ENCODE results near the gene GFER.

Gene GFER

DNA sequence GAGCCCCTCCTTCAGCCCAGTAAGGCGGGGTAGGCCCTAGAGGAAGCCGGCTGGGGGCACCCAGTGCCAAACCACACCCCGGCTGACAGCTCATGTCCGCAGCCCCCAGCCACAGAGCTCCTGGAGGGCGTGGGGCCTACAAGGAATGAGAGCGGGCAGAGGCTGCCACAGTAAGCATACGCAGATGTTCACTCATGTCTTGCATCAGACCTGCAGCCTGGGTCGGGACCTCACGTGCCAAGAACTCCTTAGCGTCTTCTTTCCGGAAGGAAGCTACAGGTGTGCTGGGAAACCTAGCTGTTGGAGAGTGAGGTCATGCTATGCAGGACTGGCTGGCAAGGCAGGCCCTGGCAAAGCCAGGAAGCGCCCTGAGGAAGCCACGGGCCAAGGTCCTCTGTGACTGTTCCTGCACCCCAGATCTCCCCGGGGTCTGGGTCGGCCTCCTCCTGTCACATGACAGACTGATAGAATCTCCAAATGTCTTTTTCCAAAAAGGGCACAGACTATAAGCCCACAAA is 24.1 kb downstream of the GFER start:
- no peak overlapping the region for H2BK5ac ChIP-seq (ENCODE audit: low read length)
- no CpG with 5 or more reads among the region's 15 CpGs for WGBS, 2 donors (ENCODE audit: extremely low coverage in 2 of 2, insufficient read length in 2 of 2, insufficient replicate concordance in 1 of 2)
- no peaks in the 10 kb centered on the region for H3K27me3 ChIP-seq (ENCODE audit: control insufficient read depth in 3 of 3, insufficient read depth in 3 of 3, low read depth in 1 of 3, low read length in 3 of 3)

GRCh38 chr16:2008631-2009163 is 24.7 kb downstream of the GFER start:
- Histone ChIP-seq H2BK120ac (ENCODE audit: low read depth, low read length) (no peak overlapping the region), H3K27ac (replicated peaks; ENCODE audit: low read length) (no peak overlapping the region), H2AFZ (ENCODE audit: low read length) (peak overlapping the region; percentile 78), H4K8ac (ENCODE audit: low read depth, low read length) (no peak overlapping the region), H3K9ac (ENCODE audit: low read depth, low read length, poor library complexity) (peak overlapping the region; percentile 96), H3K79me1 (ENCODE audit: low read depth, low read length) (peaks cover 34% of the 10 kb centered on the region), H2BK12ac (ENCODE audit: low read length) (no peak overlapping the region), H3K14ac (ENCODE audit: low read length) (peak overlapping the region; percentile 49), H2AK5ac (ENCODE audit: low read depth, low read length) (peak overlapping the region; percentile 11), H3K9me3 (replicated peaks in 1 of 2; ENCODE audit: control insufficient read depth in 2 of 2, insufficient read depth in 1 of 2, low read depth in 1 of 2, low read length in 2 of 2) (no peaks in the 10 kb centered on the region), H3K4ac (ENCODE audit: low read length) (no peak overlapping the region), H3K23ac (ENCODE audit: low read depth, low read length, poor library complexity) (peak overlapping the region; percentile 48), H4K91ac (ENCODE audit: low read depth, low read length, poor library complexity) (no peak overlapping the region), H2BK15ac (ENCODE audit: low read length) (no peak overlapping the region), H3K4me3 (ENCODE audit: low read length in 2 of 2) (peak overlapping the region; percentile 65 to 99), H3K4me1 (ENCODE audit: control insufficient read depth in 2 of 2, insufficient read depth in 1 of 2, low read depth in 1 of 2, low read length in 2 of 2) (peaks cover 25 to 32% of the 10 kb centered on the region in 2 donors), H3K36me3 (replicated peaks in 1 of 2; ENCODE audit: control insufficient read depth in 2 of 2, insufficient read depth in 2 of 2, low read length in 2 of 2) (peaks cover 8 to 19% of the 10 kb centered on the region in 2 donors), H3K4me2 (ENCODE audit: insufficient read depth, low read length, poor library complexity, severe bottlenecking) (peak overlapping the region; percentile 80), H3K27me3 (ENCODE audit: control insufficient read depth in 3 of 3, insufficient read depth in 3 of 3, low read depth in 1 of 3, low read length in 3 of 3) (no peaks in the 10 kb centered on the region), H3K18ac (ENCODE audit: low read length) (peak overlapping the region; percentile 82), H2BK5ac (ENCODE audit: low read length) (no peak overlapping the region)
- no CpG with 5 or more reads among the region's 23 CpGs for WGBS, 2 donors (ENCODE audit: extremely low coverage in 2 of 2, insufficient read length in 2 of 2, insufficient replicate concordance in 1 of 2)
- no peak for DNase-seq (ENCODE audit: low spot score)

More for the DNA sequence above, 24.1 kb downstream of the GFER start:
- Histone ChIP-seq H3K4me3 (ENCODE audit: low read length in 2 of 2) (peak overlapping the region in 1 of 2 donors; percentile 65), H3K23ac (ENCODE audit: low read depth, low read length, poor library complexity) (peak overlapping the region; percentile 31), H3K27ac (replicated peaks; ENCODE audit: low read length) (no peak overlapping the region), H3K9me3 (replicated peaks in 1 of 2; ENCODE audit: control insufficient read depth in 2 of 2, insufficient read depth in 1 of 2, low read depth in 1 of 2, low read length in 2 of 2) (no peaks in the 10 kb centered on the region), H2AK5ac (ENCODE audit: low read depth, low read length) (no peak overlapping the region), H3K18ac (ENCODE audit: low read length) (no peak overlapping the region), H3K79me1 (ENCODE audit: low read depth, low read length) (peaks cover 37% of the 10 kb centered on the region), H2AFZ (ENCODE audit: low read length) (no peak overlapping the region), H2BK120ac (ENCODE audit: low read depth, low read length) (no peak overlapping the region), H4K91ac (ENCODE audit: low read depth, low read length, poor library complexity) (peak overlapping the region; percentile 85), H3K9ac (ENCODE audit: low read depth, low read length, poor library complexity) (peak overlapping the region; percentile 70), H2BK15ac (ENCODE audit: low read length) (no peak overlapping the region), H3K4ac (ENCODE audit: low read length) (peak overlapping the region; percentile 37), H3K36me3 (replicated peaks in 1 of 2; ENCODE audit: control insufficient read depth in 2 of 2, insufficient read depth in 2 of 2, low read length in 2 of 2) (peaks cover 9 to 25% of the 10 kb centered on the region in 2 donors), H3K14ac (ENCODE audit: low read length) (no peak overlapping the region), H3K4me1 (ENCODE audit: control insufficient read depth in 2 of 2, insufficient read depth in 1 of 2, low read depth in 1 of 2, low read length in 2 of 2) (peaks cover 28 to 35% of the 10 kb centered on the region in 2 donors), H3K4me2 (ENCODE audit: insufficient read depth, low read length, poor library complexity, severe bottlenecking) (no peak overlapping the region), H2BK12ac (ENCODE audit: low read length) (peak overlapping the region; percentile 16), H4K8ac (ENCODE audit: low read depth, low read length) (peak overlapping the region; percentile 17)
- no peak for DNase-seq (ENCODE audit: low spot score)

DNA sequence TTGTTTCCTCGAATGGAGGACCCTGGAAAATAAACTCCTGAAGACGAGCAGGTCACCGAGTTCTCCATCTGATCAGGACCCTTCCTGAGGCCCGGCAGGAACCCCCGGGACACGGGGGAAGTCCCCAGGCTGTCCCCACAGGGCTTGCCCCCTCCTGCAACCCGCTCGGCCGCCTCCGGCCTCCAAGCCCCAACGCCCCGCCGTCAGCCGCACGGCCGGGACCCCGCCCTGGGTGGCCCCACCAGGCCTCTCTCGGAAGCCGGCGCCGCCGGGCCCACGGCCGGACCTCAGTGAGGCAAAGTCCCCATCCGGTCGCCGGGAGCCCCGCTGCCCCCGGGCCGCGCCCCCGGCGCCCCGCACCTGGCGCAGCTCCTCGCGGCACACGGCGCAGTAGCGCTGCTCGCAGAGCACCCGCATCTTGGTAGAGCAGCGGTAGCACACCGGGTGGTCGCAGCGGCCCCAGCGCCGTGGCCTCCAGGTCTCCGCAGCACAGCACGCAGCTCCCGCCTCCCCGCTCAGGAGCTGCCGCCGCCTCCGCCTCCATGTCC is 25.2 kb downstream of the GFER start:
- H3K27me3 ChIP-seq (ENCODE audit: control insufficient read depth in 3 of 3, insufficient read depth in 3 of 3, low read depth in 1 of 3, low read length in 3 of 3): no peaks in the 10 kb centered on the region

GRCh38 chr16:2009791-2010510 is 26.0 kb downstream of the GFER start, which contains the start of gene ZNF598:
TSS of gene ZNF598 (minus strand) at chr16:2009821.
- no CpG with 5 or more reads among the region's 52 CpGs for WGBS, 2 donors (ENCODE audit: extremely low coverage in 2 of 2, insufficient read length in 2 of 2, insufficient replicate concordance in 1 of 2)
- Histone ChIP-seq H3K27ac (replicated peaks; ENCODE audit: low read length) (peak within 1 kb of the TSS; percentile 9), H2BK15ac (ENCODE audit: low read length) (peak within 1 kb of the TSS; percentile 46), H3K4me3 (ENCODE audit: low read length in 2 of 2) (peak within 1 kb of the TSS; percentile 65 to 99), H3K27me3 (ENCODE audit: control insufficient read depth in 3 of 3, insufficient read depth in 3 of 3, low read depth in 1 of 3, low read length in 3 of 3) (no peaks in the 10 kb centered on the region), H3K79me1 (ENCODE audit: low read depth, low read length) (peaks cover 28% of the 10 kb centered on the region), H4K91ac (ENCODE audit: low read depth, low read length, poor library complexity) (no peak within 1 kb of the TSS), H3K9me3 (replicated peaks in 1 of 2; ENCODE audit: control insufficient read depth in 2 of 2, insufficient read depth in 1 of 2, low read depth in 1 of 2, low read length in 2 of 2) (no peaks in the 10 kb centered on the region), H3K23ac (ENCODE audit: low read depth, low read length, poor library complexity) (peak within 1 kb of the TSS; percentile 48), H3K18ac (ENCODE audit: low read length) (peak within 1 kb of the TSS; percentile 82), H3K4me2 (ENCODE audit: insufficient read depth, low read length, poor library complexity, severe bottlenecking) (peak within 1 kb of the TSS; percentile 81), H3K9ac (ENCODE audit: low read depth, low read length, poor library complexity) (peak within 1 kb of the TSS; percentile 97), H2AK5ac (ENCODE audit: low read depth, low read length) (peak within 1 kb of the TSS; percentile 53), H3K36me3 (replicated peaks in 1 of 2; ENCODE audit: control insufficient read depth in 2 of 2, insufficient read depth in 2 of 2, low read length in 2 of 2) (peaks cover 8 to 18% of the 10 kb centered on the region in 2 donors), H3K4me1 (ENCODE audit: control insufficient read depth in 2 of 2, insufficient read depth in 1 of 2, low read depth in 1 of 2, low read length in 2 of 2) (peaks cover 17 to 22% of the 10 kb centered on the region in 2 donors), H2BK120ac (ENCODE audit: low read depth, low read length) (no peak within 1 kb of the TSS), H3K4ac (ENCODE audit: low read length) (no peak within 1 kb of the TSS), H2AFZ (ENCODE audit: low read length) (peak within 1 kb of the TSS; percentile 84), H2BK12ac (ENCODE audit: low read length) (no peak within 1 kb of the TSS), H2BK5ac (ENCODE audit: low read length) (peak within 1 kb of the TSS; percentile 42), H3K14ac (ENCODE audit: low read length) (peak within 1 kb of the TSS; percentile 71), H4K8ac (ENCODE audit: low read depth, low read length) (peak within 1 kb of the TSS; percentile 24)
- peak; percentile 83 for DNase-seq (ENCODE audit: low spot score)

More for the DNA sequence above, 25.2 kb downstream of the GFER start:
- Histone ChIP-seq H3K36me3 (replicated peaks in 1 of 2; ENCODE audit: control insufficient read depth in 2 of 2, insufficient read depth in 2 of 2, low read length in 2 of 2) (peaks cover 8 to 18% of the 10 kb centered on the region in 2 donors), H3K4me3 (ENCODE audit: low read length in 2 of 2) (peak overlapping the region; percentile 65 to 99), H2BK12ac (ENCODE audit: low read length) (no peak overlapping the region), H3K9me3 (replicated peaks in 1 of 2; ENCODE audit: control insufficient read depth in 2 of 2, insufficient read depth in 1 of 2, low read depth in 1 of 2, low read length in 2 of 2) (no peaks in the 10 kb centered on the region), H4K8ac (ENCODE audit: low read depth, low read length) (no peak overlapping the region), H3K4me1 (ENCODE audit: control insufficient read depth in 2 of 2, insufficient read depth in 1 of 2, low read depth in 1 of 2, low read length in 2 of 2) (peaks cover 22 to 28% of the 10 kb centered on the region in 2 donors), H3K23ac (ENCODE audit: low read depth, low read length, poor library complexity) (no peak overlapping the region), H2BK120ac (ENCODE audit: low read depth, low read length) (no peak overlapping the region), H4K91ac (ENCODE audit: low read depth, low read length, poor library complexity) (no peak overlapping the region), H3K9ac (ENCODE audit: low read depth, low read length, poor library complexity) (peak overlapping the region; percentile 96), H2BK15ac (ENCODE audit: low read length) (no peak overlapping the region), H3K27ac (replicated peaks; ENCODE audit: low read length) (no peak overlapping the region), H3K79me1 (ENCODE audit: low read depth, low read length) (peaks cover 31% of the 10 kb centered on the region), H3K14ac (ENCODE audit: low read length) (peak overlapping the region; percentile 71), H2BK5ac (ENCODE audit: low read length) (no peak overlapping the region), H3K4ac (ENCODE audit: low read length) (no peak overlapping the region), H3K4me2 (ENCODE audit: insufficient read depth, low read length, poor library complexity, severe bottlenecking) (peak overlapping the region; percentile 80), H3K18ac (ENCODE audit: low read length) (peak overlapping the region; percentile 82), H2AFZ (ENCODE audit: low read length) (peak overlapping the region; percentile 78), H2AK5ac (ENCODE audit: low read depth, low read length) (peak overlapping the region; percentile 11)
- no CpG with 5 or more reads among the region's 55 CpGs for WGBS, 2 donors (ENCODE audit: extremely low coverage in 2 of 2, insufficient read length in 2 of 2, insufficient replicate concordance in 1 of 2)
- DNase-seq (ENCODE audit: low spot score): no peak

Data from neuronal stem cell (in vitro differentiated cells).